Stimulated activated CD4-positive, alpha-beta T cell treated with anti-CD3 and anti-CD28 coated beads, TNF-alpha, amount 100 ng/mL, for 4 hours (primary cell): ENCODE results near the gene PALB2.

ENCODE experiments used
- DNase-seq, 3 experiments: peaks; one replicate each; pipeline ENCODE4 v3.0.0-alpha.2; 2020; ENCODE audit warnings: low read depth in 3 of 3

PALB2 gene

DNA sequence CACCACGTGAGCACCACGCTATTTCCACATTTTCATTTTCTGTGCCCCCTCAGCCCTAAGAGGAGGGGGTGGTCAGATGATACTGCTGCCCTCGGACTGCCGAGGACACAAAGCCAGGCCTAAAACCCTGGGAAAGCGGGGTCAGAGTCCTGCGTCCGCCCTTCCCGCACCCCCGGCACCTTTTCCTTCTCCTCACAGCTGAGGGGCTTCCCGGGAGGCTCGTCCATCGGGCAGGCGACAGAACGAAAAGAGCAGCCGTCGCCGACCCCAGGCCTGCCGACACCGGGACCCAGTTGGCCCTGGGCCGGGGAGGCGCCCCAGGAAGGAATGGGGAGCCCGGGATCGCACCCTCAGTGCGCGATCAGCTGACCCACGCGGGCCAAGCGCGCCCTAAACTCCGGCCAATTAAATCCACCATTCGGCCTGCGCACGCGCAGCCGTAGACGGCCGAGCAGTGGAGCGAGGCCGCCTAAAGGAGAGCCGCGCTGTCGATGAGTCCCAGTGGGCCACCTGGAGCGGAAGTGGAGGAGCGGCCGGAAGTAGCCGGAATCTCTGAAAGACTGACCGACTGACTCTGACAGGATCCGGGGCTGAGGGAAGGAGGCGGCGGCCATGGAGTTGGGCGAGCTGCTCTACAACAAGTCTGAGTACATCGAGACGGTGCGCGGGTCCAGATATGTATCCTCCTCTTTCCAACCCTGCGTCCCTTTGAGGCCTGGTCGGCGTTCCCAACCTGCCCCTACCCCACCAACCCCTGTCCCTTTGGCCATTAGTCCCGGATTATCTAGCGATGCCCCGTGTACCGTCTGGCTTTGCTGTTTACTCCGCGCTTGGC lies at the start of gene PALB2, which contains the start of gene DCTN5:
Gene PALB2, minus strand, starts transcription at position 380 of the 835 bp plus-strand sequence. Its CDS starts 153 bp downstream, at position 227.
Gene DCTN5, plus strand, starts transcription at position 536 of the 835 bp plus-strand sequence. Its CDS starts 77 bp downstream, at position 613.
- DNase-seq: peak; percentile 66 to 72 (median 70)

- no peak for DNase-seq
Observed at GRCh38 chr16:23689442-23690187, 48.5 kb upstream of the PALB2 start.

- DNase-seq: no peak
Observed at GRCh38 chr16:23687034-23687808, 46.1 kb upstream of the PALB2 start.

GRCh38 chr16:23683487-23683886 lies 42.4 kb upstream of the PALB2 start:
- DNase-seq: no peak

- DNase-seq: no peak
Observed at GRCh38 chr16:23682181-23682580, 41.1 kb upstream of the PALB2 start.

- DNase-seq: no peak
Observed at GRCh38 chr16:23679986-23680336, 38.9 kb upstream of the PALB2 start.

- no peak for DNase-seq
Observed at GRCh38 chr16:23679274-23679985, 38.3 kb upstream of the PALB2 start.

- DNase-seq: peak; percentile 31 to 49 (median 47)
Observed at GRCh38 chr16:23678430-23679273, 37.5 kb upstream of the PALB2 start, which contains the start of gene PLK1. Gene PLK1, plus strand, starts transcription at chr16:23678889. Its CDS starts 44 bp downstream, at chr16:23678933.

DNA sequence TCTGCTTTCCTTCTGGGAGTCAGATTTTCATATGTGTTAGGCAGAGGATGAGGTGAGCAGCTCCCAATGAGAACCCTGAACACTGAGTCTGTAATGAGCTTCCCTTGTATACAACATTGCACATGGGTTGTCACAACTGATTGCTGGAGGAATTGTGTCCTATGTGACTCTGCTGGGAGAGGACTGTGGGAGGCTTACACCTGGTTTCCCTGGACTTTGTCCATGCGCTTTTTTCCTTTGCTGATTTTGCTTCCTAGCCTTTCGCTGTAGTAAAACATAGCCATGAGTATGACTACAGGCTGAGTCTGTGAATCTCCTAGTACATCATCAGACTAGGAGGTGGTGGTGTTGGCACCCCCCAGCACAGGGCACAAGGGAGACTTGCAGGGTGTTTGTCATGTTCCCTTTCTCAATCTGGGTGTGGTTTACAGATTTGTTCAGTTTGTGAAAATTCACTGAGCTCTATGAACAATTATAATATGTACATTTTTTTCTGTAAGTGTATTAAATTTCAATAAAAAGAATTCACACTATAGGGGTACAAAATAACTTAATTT lies 35.9 kb upstream of the PALB2 start:
- DNase-seq: no peak

- no peak for DNase-seq
Observed at GRCh38 chr16:23673971-23674614, 33.0 kb upstream of the PALB2 start.

- DNase-seq: no peak
Observed at GRCh38 chr16:23670137-23670776, 29.1 kb upstream of the PALB2 start.

DNA sequence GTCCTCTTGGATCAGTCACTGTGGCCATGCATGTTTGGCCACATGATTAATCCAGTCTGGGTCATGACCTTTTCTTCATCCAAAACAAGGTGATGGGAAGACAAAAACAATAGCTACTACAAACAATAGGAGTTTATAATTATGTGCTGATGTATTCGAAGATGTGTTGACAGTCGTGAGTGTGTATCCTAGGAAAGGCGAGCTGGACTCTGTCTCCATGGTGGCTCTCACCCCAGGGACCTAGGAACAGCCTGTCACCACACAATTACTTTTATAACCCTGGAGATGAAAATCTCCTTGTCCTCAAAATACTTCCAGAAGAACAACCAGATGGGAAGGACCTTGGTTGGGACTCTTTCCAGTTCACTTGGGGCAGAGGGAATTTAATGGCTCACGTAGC lies 27.8 kb upstream of the PALB2 start:
- DNase-seq: no peak

GRCh38 chr16:23668225-23668624 lies 27.1 kb upstream of the PALB2 start:
- no peak for DNase-seq

GRCh38 chr16:23667355-23667659 lies 26.2 kb upstream of the PALB2 start:
- no peak for DNase-seq

- DNase-seq: no peak
Observed at GRCh38 chr16:23666571-23667354, 25.7 kb upstream of the PALB2 start.

GRCh38 chr16:23663918-23664317 lies 22.8 kb upstream of the PALB2 start:
- DNase-seq: no peak

- no peak for DNase-seq
Observed at GRCh38 chr16:23651943-23652468, 10.9 kb upstream of the PALB2 start.
